Tibial nerve (tissue), 4 donors: ENCODE measurements around the gene DUSP12. TPM values are rescaled to one million over a fixed set of nuclear protein-coding genes. Genes with fewer than 3 reads are reported as not detected.

ENCODE experiments used
- DNase-seq, 2 donors: peaks; one replicate each; pipeline ENCODE4 v3.0.0-alpha.2; 2019; ENCODE audit warnings: low spot score in 2 of 2
- H3K27ac ChIP-seq, 4 donors: fragments of 200-600 bp; sonication (generic) in 3 of 4; one replicate each; pipeline ENCODE4 v1.5.1; 2017 to 2019; ENCODE audit warnings: mild to moderate bottlenecking in 1 of 4
- H3K27me3 ChIP-seq, 2 donors: fragments of 200-600 bp; sonication (generic) in 1 of 2; one replicate each; pipeline versions ENCODE4 v1.5.1 to v1.6.0; 2017 to 2019
- H3K36me3 ChIP-seq, 3 donors: fragments of 200-600 bp; sonication (generic); one replicate each; pipeline ENCODE4 v1.5.1; 2018 to 2019
- H3K4me1 ChIP-seq, 4 donors: fragments of 200-600 bp; sonication (generic) in 3 of 4; one replicate each; pipeline ENCODE4 v1.5.1; 2017 to 2019
- H3K4me3 ChIP-seq, 4 donors: fragments of 200-600 bp; sonication (generic) in 3 of 4; one replicate each; pipeline ENCODE4 v1.5.1; 2017 to 2019; ENCODE audit warnings: mild to moderate bottlenecking in 1 of 4, moderate library complexity in 1 of 4
- H3K9me3 ChIP-seq, 4 donors: fragments of 200-600 bp; sonication (generic) in 3 of 4; one replicate each; pipeline ENCODE4 v1.5.1; 2017 to 2019
- CTCF ChIP-seq, 5 experiments: fragments of 200-600 bp in 3 of 5; fragments of 450-650 bp in 2 of 5; sonication (generic) in 3 of 5; IDR thresholded peaks; one replicate each; pipeline ENCODE4 v1.5.1; 2016 to 2019; ENCODE audit warnings: antibody characterized with exemption in 5 of 5, mild to moderate bottlenecking in 3 of 5, moderate library complexity in 2 of 5
- EP300 ChIP-seq, 2 donors: sonication (generic); formaldehyde crosslinking; IDR thresholded peaks; one replicate each; pipeline ENCODE4 v1.6.1; 2017; ENCODE audit warnings: antibody characterized with exemption in 2 of 2, mild to moderate bottlenecking in 1 of 2
- POLR2A ChIP-seq, 2 donors: fragments of 450-650 bp; IDR thresholded peaks; one replicate each; pipeline ENCODE4 v1.6.1; 2017; ENCODE audit warnings: antibody characterized with exemption in 2 of 2, mild to moderate bottlenecking in 2 of 2, moderate library complexity in 2 of 2
- WGBS, 2 donors: methylation state at CpG; one replicate each; pipeline ENCODE4 v1.1.5; 2018; 5-methylcytosine and 5-hydroxymethylcytosine counted together
- total RNA-seq, 4 donors: library from RNA; depleted of rRNA; stranded (reverse); fragments of >200 nt; gene quantifications; one replicate each; pipeline ENCODE4 v1.1.0, GENCODE V29; 2016

DUSP12 gene
- total RNA-seq, 4 donors from 2014 or later: 33.5 to 40.6 (median 39.3) TPM

GRCh38 chr1:161718559-161719324 is 30.8 kb upstream of the DUSP12 start:
- DNase-seq: no peak
- TF ChIP-seq EP300 (IDR thresholded peaks at IDR 0.05) (no peak), POLR2A (IDR thresholded peaks at IDR 0.05) (no peak), CTCF (IDR thresholded peaks at IDR 0.05) (no peak)
- peaks cover 0 to 4% of the 10 kb centered on the region in 2 donors for H3K27me3 ChIP-seq
- no peak overlapping the region for H3K4me3 ChIP-seq
- H3K27ac ChIP-seq: no peak overlapping the region
- no peaks in the 10 kb centered on the region for H3K36me3 ChIP-seq
- WGBS, 2 donors: 66 to 71% methylated on average over 8 of the region's 8 CpGs
- no peaks in the 10 kb centered on the region for H3K4me1 ChIP-seq
- no peaks in the 10 kb centered on the region for H3K9me3 ChIP-seq

DNA sequence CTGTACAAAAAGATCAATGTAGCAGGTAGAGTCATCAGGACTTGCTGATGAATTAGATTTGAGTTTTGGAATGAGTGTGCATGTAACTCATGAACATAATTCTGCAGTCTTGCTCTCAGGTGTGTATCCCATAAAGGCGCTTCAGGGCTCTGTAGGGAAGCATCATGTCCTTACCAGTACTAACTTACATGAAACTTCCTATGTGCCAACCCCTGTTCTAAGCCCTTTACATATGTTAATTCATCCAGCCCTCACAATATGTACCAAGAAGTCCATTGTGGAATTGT is 30.3 kb upstream of the DUSP12 start:
- no peak overlapping the region for H3K27ac ChIP-seq
- H3K36me3 ChIP-seq: no peaks in the 10 kb centered on the region
- H3K9me3 ChIP-seq: no peaks in the 10 kb centered on the region
- no peak overlapping the region for H3K4me3 ChIP-seq
- no peaks in the 10 kb centered on the region for H3K4me1 ChIP-seq
- peaks cover 0 to 4% of the 10 kb centered on the region in 2 donors for H3K27me3 ChIP-seq
- 95 to 100% methylated on average over 1 of the region's 1 CpG for WGBS, 2 donors
- DNase-seq: no peak
- TF ChIP-seq CTCF (IDR thresholded peaks at IDR 0.05) (no peak), POLR2A (IDR thresholded peaks at IDR 0.05) (no peak), EP300 (IDR thresholded peaks at IDR 0.05) (no peak)

DNA sequence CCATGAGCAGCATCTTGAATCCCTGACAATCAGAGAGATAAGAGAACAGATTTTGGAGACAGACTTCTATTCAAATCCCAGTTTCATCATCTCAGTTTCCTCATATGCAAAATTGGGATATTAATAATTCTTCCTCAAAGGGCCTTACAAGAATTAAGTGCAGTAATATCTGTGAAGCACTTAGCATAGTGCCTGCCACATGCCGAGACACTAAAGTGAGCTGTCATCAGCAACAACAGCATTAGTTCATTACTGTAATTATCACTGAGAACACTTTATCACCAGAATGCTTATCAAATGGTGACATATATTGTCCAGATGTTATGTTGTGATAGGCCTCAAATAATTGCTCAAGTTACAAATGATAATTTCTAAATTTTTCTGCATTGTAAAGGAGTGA is 29.2 kb upstream of the DUSP12 start:
- Histone ChIP-seq H3K9me3 (no peaks in the 10 kb centered on the region), H3K27ac (no peak overlapping the region), H3K4me3 (no peak overlapping the region), H3K4me1 (peaks cover 0 to 2% (median under 1%) of the 10 kb centered on the region in 4 donors), H3K36me3 (no peaks in the 10 kb centered on the region), H3K27me3 (peaks cover 0 to 4% of the 10 kb centered on the region in 2 donors)
- no peak for TF ChIP-seq CTCF (IDR thresholded peaks at IDR 0.05)
- TF ChIP-seq EP300 (IDR thresholded peaks at IDR 0.05): no peak
- no peak for TF ChIP-seq POLR2A (IDR thresholded peaks at IDR 0.05)
- WGBS, 2 donors: 89 to 96% methylated on average over 1 of the region's 1 CpG
- no peak for DNase-seq

DNA sequence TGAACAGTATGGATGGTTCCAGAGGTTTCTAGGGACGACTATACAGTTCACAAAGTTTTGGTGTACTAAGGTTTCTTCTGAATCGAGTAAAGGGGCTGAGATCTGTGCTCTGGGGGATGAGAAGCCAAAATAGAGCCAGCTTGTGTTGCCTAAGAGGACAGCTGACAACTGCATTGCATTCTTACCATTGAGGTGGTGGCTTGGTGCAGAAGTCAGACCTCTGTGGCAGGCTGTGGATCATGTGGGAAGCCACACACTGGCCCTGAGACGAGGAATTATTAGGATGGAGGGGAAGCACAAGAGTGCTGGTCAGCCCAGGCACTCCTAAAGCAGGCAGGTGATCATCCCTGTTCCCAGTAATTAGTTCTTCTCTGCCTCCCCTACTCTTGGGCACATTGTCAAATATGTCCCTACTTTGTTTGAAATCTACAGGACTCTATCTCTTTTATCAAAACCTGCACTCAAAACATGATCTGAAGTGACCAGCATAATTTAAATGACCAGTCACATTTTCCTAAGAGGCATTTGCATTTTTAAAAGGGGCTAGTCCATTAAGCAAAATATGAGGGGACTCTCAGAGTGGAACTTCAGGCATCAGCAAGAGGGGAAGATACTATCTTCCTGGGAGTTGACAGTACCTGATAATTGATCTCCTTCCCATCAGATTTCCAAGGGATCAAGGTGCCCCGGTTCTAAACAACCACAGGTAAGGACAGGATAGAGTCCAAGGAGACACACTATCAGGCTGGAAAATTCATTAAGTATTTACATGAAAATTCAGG is 28.4 kb upstream of the DUSP12 start, which contains the start of gene FCRLB:
Gene FCRLB, plus strand, starts transcription at position 589 of the 782 bp plus-strand sequence. CDS start 1,129 bp downstream, outside the sequence.
- H3K4me1 ChIP-seq: peaks cover 0 to 7% (median 3%) of the 10 kb centered on the region in 4 donors
- H3K27ac ChIP-seq: no peak within 1 kb of the TSS
- H3K27me3 ChIP-seq: peaks cover 0 to 1% of the 10 kb centered on the region in 2 donors
- 48 to 59% methylated on average over 4 of the region's 4 CpGs for WGBS, 2 donors
- TF ChIP-seq CTCF (IDR thresholded peaks at IDR 0.05) (no peak), POLR2A (IDR thresholded peaks at IDR 0.05) (no peak), EP300 (IDR thresholded peaks at IDR 0.05) (no peak)
- H3K4me3 ChIP-seq: no peak within 1 kb of the TSS
- H3K9me3 ChIP-seq: no peaks in the 10 kb centered on the region
- DNase-seq: no peak
- H3K36me3 ChIP-seq: no peaks in the 10 kb centered on the region
